CD14-positive monocyte (primary cell): ENCODE data around the gene SLC35E1. TPM values are rescaled to one million over a fixed set of nuclear protein-coding genes. Genes with fewer than 3 reads are reported as not detected.
A peak's percentile ranks its signal among the peaks of the same experiment; 100 is the strongest.

Experiments used
- DNase-seq, 3 donors: peaks; one replicate each; pipeline ENCODE4 v3.0.0-alpha.2; 2011 to 2022
- H2AFZ ChIP-seq: 2 replicates; pipeline ENCODE4 v1.6.0; 2012; ENCODE audit warnings: mild to moderate bottlenecking, low read depth, low read length, inconsistent platforms; ENCODE audit not compliant: insufficient read depth, poor library complexity, severe bottlenecking
- H3K27ac ChIP-seq, 2 donors: 1 replicate in 1 of 2; 2 replicates in 1 of 2; pipeline ENCODE4 v1.5.1; 2012 to 2013; ENCODE audit warnings: low read length in 2 of 2, control low read depth in 1 of 2, inconsistent platforms in 1 of 2, low read depth in 1 of 2, mild to moderate bottlenecking in 1 of 2
- H3K27me3 ChIP-seq, 2 donors: one replicate each; pipeline versions ENCODE4 v1.6.0 to v1.6.1; 2011 to 2013; ENCODE audit warnings: low read length in 2 of 2; ENCODE audit not compliant: control insufficient read depth in 2 of 2, insufficient read depth in 2 of 2
- H3K36me3 ChIP-seq, 2 donors: replicated peaks in 1 of 2; 1 replicate in 1 of 2; 2 replicates in 1 of 2; pipeline versions ENCODE4 v1.5.1 to v1.6.1; 2012 to 2013; ENCODE audit warnings: low read length in 2 of 2, control low read depth in 1 of 2, inconsistent platforms in 1 of 2, mild to moderate bottlenecking in 1 of 2; ENCODE audit not compliant: insufficient read depth in 2 of 2, control insufficient read depth in 1 of 2
- H3K4me1 ChIP-seq, 2 donors: 1 replicate in 1 of 2; 2 replicates in 1 of 2; pipeline versions ENCODE4 v1.5.1 to v1.6.1; 2012 to 2013; ENCODE audit warnings: low read length in 2 of 2, control low read depth in 1 of 2, inconsistent platforms in 1 of 2, mild to moderate bottlenecking in 1 of 2, moderate library complexity in 1 of 2; ENCODE audit not compliant: insufficient read depth in 2 of 2, control insufficient read depth in 1 of 2
- H3K4me2 ChIP-seq: replicated peaks from 2 replicates; pipeline ENCODE3; 2012; ENCODE audit warnings: low read length, moderate library complexity, mild to moderate bottlenecking; ENCODE audit not compliant: poor library complexity, severe bottlenecking; ENCODE audit errors: extremely low read depth
- H3K4me3 ChIP-seq, 3 experiments: fragments of 200-600 bp in 1 of 3; sonication (generic) in 1 of 3; replicated peaks in 1 of 3; 1 replicate in 2 of 3; 2 replicates in 1 of 3; pipeline ENCODE4 v1.5.1; 2011 to 2013; ENCODE audit warnings: low read length in 3 of 3, mild to moderate bottlenecking in 3 of 3, control low read depth in 2 of 3, low read depth in 2 of 3, inconsistent platforms in 1 of 3, moderate library complexity in 1 of 3
- H3K79me2 ChIP-seq: 2 replicates; pipeline ENCODE4 v1.6.0; 2012; ENCODE audit warnings: mild to moderate bottlenecking, control low read depth, inconsistent platforms, low read length, moderate library complexity; ENCODE audit not compliant: insufficient read depth
- H3K9ac ChIP-seq: 2 replicates; pipeline ENCODE4 v1.6.0; 2017; ENCODE audit warnings: low read length, mild to moderate bottlenecking; ENCODE audit not compliant: insufficient read depth, poor library complexity, severe bottlenecking
- H3K9me3 ChIP-seq, 2 donors: replicated peaks in 1 of 2; 1 replicate in 1 of 2; 2 replicates in 1 of 2; pipeline versions ENCODE4 v1.5.1 to v1.6.1; 2012 to 2013; ENCODE audit warnings: low read length in 2 of 2, control low read depth in 1 of 2; ENCODE audit not compliant: control insufficient read depth in 1 of 2, insufficient read depth in 1 of 2
- H4K20me1 ChIP-seq: 2 replicates; pipeline ENCODE4 v1.6.0; 2012; ENCODE audit warnings: mild to moderate bottlenecking, low read length, control low read depth, moderate library complexity; ENCODE audit not compliant: insufficient read depth
- H3K27ac Mint-ChIP-seq, 7 donors: one replicate each; pipeline ENCODE4 v1.8.0; 2020; ENCODE audit warnings: mild to moderate bottlenecking in 7 of 7, mixed read lengths in 7 of 7, moderate library complexity in 6 of 7, inconsistent platforms in 2 of 7
- H3K27me3 Mint-ChIP-seq, 3 donors: one replicate each; pipeline ENCODE4 v1.8.0; 2021 to 2022; ENCODE audit warnings: low read depth in 3 of 3, mild to moderate bottlenecking in 3 of 3, mixed read lengths in 3 of 3, moderate library complexity in 3 of 3, inconsistent platforms in 1 of 3
- H3K36me3 Mint-ChIP-seq, 2 donors: one replicate each; pipeline ENCODE4 v1.8.0; 2020; ENCODE audit warnings: mixed read lengths in 2 of 2, inconsistent platforms in 1 of 2, mild to moderate bottlenecking in 1 of 2
- H3K4me1 Mint-ChIP-seq: one replicate; pipeline ENCODE4 v1.8.0; 2020; ENCODE audit warnings: mild to moderate bottlenecking, mixed read lengths
- H3K4me3 Mint-ChIP-seq, 2 donors: one replicate each; pipeline ENCODE4 v1.8.0; 2020; ENCODE audit warnings: mild to moderate bottlenecking in 2 of 2, mixed read lengths in 2 of 2, moderate library complexity in 1 of 2
- H3K9me3 Mint-ChIP-seq, 7 donors: one replicate each; pipeline ENCODE4 v1.8.0; 2020 to 2022; ENCODE audit warnings: mixed read lengths in 7 of 7, mild to moderate bottlenecking in 6 of 7, moderate library complexity in 6 of 7, inconsistent platforms in 2 of 7
- WGBS: methylation state at CpG from one replicate; pipeline ENCODE4 v1.1.5; 2013; ENCODE audit warnings: missing lambda C conversion rate; ENCODE audit not compliant: insufficient coverage; 5-methylcytosine and 5-hydroxymethylcytosine counted together
- intact Hi-C, 2 donors: fragments of 100-400 bp; cut with micrococcal nuclease; formaldehyde crosslinking; loops; one replicate each; pipeline versions ENCODE4 v1.15.0 to v1.15.1; 2023
- polyA plus RNA-seq, 3 donors: library from polyadenylated mRNA; depleted of rRNA in 1 of 3; unstranded in 2 of 3; stranded (reverse) in 1 of 3; fragments of 300-500 nt in 2 of 3; fragments of >200 nt in 1 of 3; fragmentation: Illumina TruSeq in 2 of 3; gene quantifications; 1 replicate in 2 of 3; 2 replicates in 1 of 3; pipeline ENCODE4 v1.2.3, GENCODE V29; 2012 to 2021
- TF ChIP-seq, protein P1 (sequence below): fragments of 200-600 bp; IDR thresholded peaks from one replicate; pipeline ENCODE4 v1.8.0; 2022; ENCODE audit warnings: antibody characterized with exemption, mild to moderate bottlenecking

SLC35E1 gene
- polyA plus RNA-seq, 3 donors = 12.1 to 28.8 (median 13.5) TPM

- peaks cover 61 to 74% of the 10 kb centered on the region in 2 donors for H3K4me1 ChIP-seq
- H2AFZ ChIP-seq = no peak overlapping the region
- Mint-ChIP-seq H3K4me1 (peaks cover 77% of the 10 kb centered on the region), H3K4me3 (no peak overlapping the region), H3K27me3 (peaks cover 0 to 5% (median 0%) of the 10 kb centered on the region in 3 donors), H3K36me3 (peaks cover 10 to 20% of the 10 kb centered on the region in 2 donors), H3K27ac (no peak overlapping the region), H3K9me3 (no peaks in the 10 kb centered on the region)
- no peaks in the 10 kb centered on the region for H3K9me3 ChIP-seq
- H3K4me3 ChIP-seq = no peak overlapping the region
- no peaks in the 10 kb centered on the region for H3K27me3 ChIP-seq
- no peak for DNase-seq
- no peaks in the 10 kb centered on the region for H3K36me3 ChIP-seq
- 63% methylated on average over 3 of the region's 3 CpGs for WGBS
- peaks cover 90% of the 10 kb centered on the region for H3K79me2 ChIP-seq
- no peak overlapping the region for H3K4me2 ChIP-seq
- H3K9ac ChIP-seq = no peak overlapping the region
- H3K27ac ChIP-seq = no peak overlapping the region
- intact Hi-C loops = loop anchor here in 1 of 2 donors (5.0 to 10.0 kb wide), 2 partner anchors 48 to 145 kb away; partner anchors contain the start of gene CHERP
- TF ChIP-seq, protein P1, sequence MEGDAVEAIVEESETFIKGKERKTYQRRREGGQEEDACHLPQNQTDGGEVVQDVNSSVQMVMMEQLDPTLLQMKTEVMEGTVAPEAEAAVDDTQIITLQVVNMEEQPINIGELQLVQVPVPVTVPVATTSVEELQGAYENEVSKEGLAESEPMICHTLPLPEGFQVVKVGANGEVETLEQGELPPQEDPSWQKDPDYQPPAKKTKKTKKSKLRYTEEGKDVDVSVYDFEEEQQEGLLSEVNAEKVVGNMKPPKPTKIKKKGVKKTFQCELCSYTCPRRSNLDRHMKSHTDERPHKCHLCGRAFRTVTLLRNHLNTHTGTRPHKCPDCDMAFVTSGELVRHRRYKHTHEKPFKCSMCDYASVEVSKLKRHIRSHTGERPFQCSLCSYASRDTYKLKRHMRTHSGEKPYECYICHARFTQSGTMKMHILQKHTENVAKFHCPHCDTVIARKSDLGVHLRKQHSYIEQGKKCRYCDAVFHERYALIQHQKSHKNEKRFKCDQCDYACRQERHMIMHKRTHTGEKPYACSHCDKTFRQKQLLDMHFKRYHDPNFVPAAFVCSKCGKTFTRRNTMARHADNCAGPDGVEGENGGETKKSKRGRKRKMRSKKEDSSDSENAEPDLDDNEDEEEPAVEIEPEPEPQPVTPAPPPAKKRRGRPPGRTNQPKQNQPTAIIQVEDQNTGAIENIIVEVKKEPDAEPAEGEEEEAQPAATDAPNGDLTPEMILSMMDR = no peak
- H4K20me1 ChIP-seq = peaks cover 74% of the 10 kb centered on the region
Observed at GRCh38 chr19:16589917-16590316, 17.7 kb upstream of the SLC35E1 start.

DNA sequence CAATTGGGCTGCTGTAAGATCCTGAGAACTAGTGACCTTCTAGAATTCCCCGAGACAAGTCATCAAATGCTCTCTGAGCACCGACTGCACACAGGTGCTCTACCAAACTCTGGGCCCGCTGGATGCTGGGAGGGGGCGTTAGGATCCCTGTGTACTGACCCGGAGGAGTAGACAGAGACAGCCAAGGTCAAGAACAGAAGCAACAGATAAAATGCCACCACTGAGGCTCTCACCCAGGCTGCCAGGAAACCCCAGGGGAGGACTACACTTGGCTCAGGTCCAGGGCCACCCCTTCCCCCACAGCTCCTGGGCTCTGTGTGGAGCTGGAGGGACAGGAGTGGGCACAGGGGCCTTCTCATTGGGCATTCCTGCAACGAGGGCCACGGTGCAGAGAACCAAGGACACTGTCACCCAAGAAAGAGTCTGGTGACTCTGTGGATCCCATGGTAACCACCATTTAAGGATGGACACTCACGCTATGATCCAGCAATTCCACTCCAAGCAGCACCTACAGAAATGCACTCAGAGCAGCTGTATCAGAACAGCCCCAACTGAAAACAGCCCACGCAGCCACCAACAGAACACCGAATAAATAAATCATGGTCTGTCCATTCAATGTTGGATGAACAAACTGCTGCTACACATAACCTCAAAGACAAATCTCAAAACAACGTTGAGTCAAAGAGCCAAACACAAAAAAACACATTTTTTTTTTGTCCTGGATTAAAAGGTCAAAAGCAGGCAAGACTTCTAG lies 16.8 kb upstream of the SLC35E1 start:
- Histone ChIP-seq H3K79me2 (peaks cover 90% of the 10 kb centered on the region), H3K27me3 (no peaks in the 10 kb centered on the region), H3K4me1 (peaks cover 59 to 74% of the 10 kb centered on the region in 2 donors), H2AFZ (no peak overlapping the region), H3K9me3 (no peaks in the 10 kb centered on the region), H3K4me2 (peak overlapping the region; percentile 81), H4K20me1 (peaks cover 67% of the 10 kb centered on the region), H3K27ac (peak overlapping the region; percentile 99 to 100), H3K36me3 (no peaks in the 10 kb centered on the region), H3K9ac (no peak overlapping the region), H3K4me3 (peak overlapping the region in 1 of 3 experiments; percentile 75)
- peaks cover 76% of the 10 kb centered on the region for H3K4me1 Mint-ChIP-seq
- TF ChIP-seq, protein P1 = no peak
- whole genome bisulfite sequencing = 93% methylated on average over 9 of the region's 11 CpGs
- H3K27ac Mint-ChIP-seq = peak overlapping the region in 6 of 7 donors; percentile 96 to 98 (median 97)
- H3K4me3 Mint-ChIP-seq = peak overlapping the region; percentile 62 to 87
- H3K36me3 Mint-ChIP-seq = peaks cover 12 to 20% of the 10 kb centered on the region in 2 donors
- DNase-seq = no peak
- intact Hi-C loops = loop anchor here in 1 of 2 donors (5.0 to 10.0 kb wide), 2 partner anchors 47 to 144 kb away; partner anchors contain the start of gene CHERP
- peaks cover 0 to 5% (median 0%) of the 10 kb centered on the region in 3 donors for H3K27me3 Mint-ChIP-seq
- no peaks in the 10 kb centered on the region for H3K9me3 Mint-ChIP-seq
